ENCODE data around the gene LIPG. TPM values are rescaled to one million over a fixed set of nuclear protein-coding genes. Genes with fewer than 3 reads are reported as not detected.

The LIPG gene
- 4.9 and 10.8 TPM in 2 replicates for total RNA-seq (2016; rRNA removed; fragmentation: Illumina TruSeq; extraction: Trizol)
- total RNA-seq (2016; cell fraction: cytosol; rRNA removed; fragmentation: Illumina TruSeq; extraction: Trizol; ENCODE audit: low read depth), result 0.40 and 0.97 TPM in 2 replicates
- total RNA-seq (2016; cell fraction: insoluble cytoplasmic fraction; rRNA removed; fragmentation: Illumina TruSeq; extraction: Trizol), result 5.5 and 12.1 TPM in 2 replicates
- 2.7 and 2.9 TPM in 2 replicates for total RNA-seq (2016; cell fraction: membrane; rRNA removed; fragmentation: Illumina TruSeq; extraction: Trizol)
- total RNA-seq (2016; cell fraction: nucleus; rRNA removed; fragmentation: Illumina TruSeq; extraction: Trizol), result 12.8 and 17.5 TPM in 2 replicates
- 0.96 and 4.6 TPM in 2 replicates for polyA plus RNA-seq (2011; rRNA removed)
- polyA plus RNA-seq (2011; cell fraction: cytosol; rRNA removed), result 1.0 and 4.5 TPM in 2 replicates
- polyA plus RNA-seq (2011; cell fraction: nucleus; rRNA removed), result 1.4 and 5.0 TPM in 2 replicates
- 3.4 and 3.7 TPM in 2 replicates for polyA plus RNA-seq (2012)
- 0.68 and 0.74 TPM in 2 replicates for polyA plus RNA-seq (2016; cell fraction: cytosol; fragmentation: Illumina TruSeq; extraction: Trizol; ENCODE audit: low read depth)
- polyA plus RNA-seq (2016; cell fraction: insoluble cytoplasmic fraction; fragmentation: Illumina TruSeq; extraction: Trizol; ENCODE audit: low read depth), result 3.4 and 3.6 TPM in 2 replicates
- polyA plus RNA-seq (2016; cell fraction: membrane; fragmentation: Illumina TruSeq; extraction: Trizol; ENCODE audit: low read depth), result 0.89 and 1.1 TPM in 2 replicates
- polyA plus RNA-seq (2016; cell fraction: nucleus; fragmentation: Illumina TruSeq; extraction: Trizol; ENCODE audit: insufficient read depth, low read depth), result 14.7 and 16.1 TPM in 2 replicates
- polyA minus RNA-seq (2011; rRNA and poly(A)+ RNA removed; ENCODE audit: low replicate concordance), result 0.16 and 1.9 TPM in 2 replicates
- 2.0 and 4.5 TPM in 2 replicates for polyA minus RNA-seq (2011; cell fraction: cytosol; rRNA and poly(A)+ RNA removed)
- polyA minus RNA-seq (2011; cell fraction: nucleus; rRNA and poly(A)+ RNA removed), result 0.77 and 4.4 TPM in 2 replicates
- percentile 40 among the genes with signal in this experiment for Bru-seq, nascent RNA
- percentile 47 among the genes with signal in this experiment for BruChase-seq, experiment 1, labeled RNA remaining after a 6-hour chase
- percentile 50 among the genes with signal in this experiment for BruChase-seq, experiment 2, labeled RNA remaining after a 2-hour chase
- long read RNA-seq, experiment 1, partial matches to known transcripts, result 0 of 2 reads
- long read RNA-seq, experiment 1, other reads (novel, unspliced or antisense), result 0 of 2 reads
- long read RNA-seq, experiment 2, full-length matches to known transcripts, result 4 of 5 reads
- long read RNA-seq, experiment 2, partial matches to known transcripts, result 0 of 5 reads
- long read RNA-seq, experiment 2, other reads (novel, unspliced or antisense), result 1 of 5 reads

DNA sequence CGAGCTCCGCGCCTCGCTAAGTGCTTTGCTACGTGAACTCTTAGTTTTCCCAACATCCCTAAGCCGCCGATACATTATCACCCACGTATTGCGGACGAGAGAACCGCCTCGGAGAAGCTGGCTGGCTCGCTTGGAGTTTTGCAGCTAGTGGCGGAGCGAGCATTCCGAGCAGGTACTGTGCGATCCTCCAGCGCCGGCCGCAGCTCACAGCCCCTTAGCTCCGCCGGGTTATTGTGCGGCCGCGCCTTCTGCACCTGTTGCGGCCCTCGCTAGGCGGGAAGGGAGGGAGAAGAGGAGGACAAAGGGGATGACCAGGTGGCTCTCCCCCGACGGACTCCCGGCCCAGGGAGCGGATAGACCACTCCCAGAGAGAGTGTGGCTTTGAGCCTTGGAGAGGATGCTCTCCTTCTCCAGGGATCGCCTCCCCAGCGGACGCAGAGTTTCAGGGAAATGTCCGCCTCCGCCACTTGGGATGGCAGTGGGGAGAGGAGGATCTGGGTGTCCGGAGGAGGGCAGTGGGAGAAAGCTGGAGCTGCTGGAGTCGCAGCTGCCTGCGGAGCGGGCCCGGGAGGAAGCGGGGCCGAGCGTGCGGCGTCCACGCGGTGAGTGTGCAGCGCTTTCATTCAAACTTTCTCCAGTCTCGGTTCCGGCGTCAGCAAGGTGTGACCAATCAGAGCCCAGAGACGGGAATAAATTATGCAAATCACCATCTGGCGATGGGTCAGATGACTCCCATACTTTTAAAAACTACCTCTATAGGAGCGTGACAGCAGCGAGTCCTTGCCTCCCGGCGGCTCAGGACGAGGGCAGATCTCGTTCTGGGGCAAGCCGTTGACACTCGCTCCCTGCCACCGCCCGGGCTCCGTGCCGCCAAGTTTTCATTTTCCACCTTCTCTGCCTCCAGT, at the start of gene LIPG:
Gene LIPG (plus strand): TSS at position 769 of the 905 bp plus-strand sequence. CDS start 252 bp downstream, outside the sequence.
- peak within 1 kb of the TSS; percentile 40; the same call in 1 of the 2 replicates for H3K9ac ChIP-seq (ENCODE audit: insufficient read depth, low read depth, low read length)
- TF ChIP-seq, protein P1, sequence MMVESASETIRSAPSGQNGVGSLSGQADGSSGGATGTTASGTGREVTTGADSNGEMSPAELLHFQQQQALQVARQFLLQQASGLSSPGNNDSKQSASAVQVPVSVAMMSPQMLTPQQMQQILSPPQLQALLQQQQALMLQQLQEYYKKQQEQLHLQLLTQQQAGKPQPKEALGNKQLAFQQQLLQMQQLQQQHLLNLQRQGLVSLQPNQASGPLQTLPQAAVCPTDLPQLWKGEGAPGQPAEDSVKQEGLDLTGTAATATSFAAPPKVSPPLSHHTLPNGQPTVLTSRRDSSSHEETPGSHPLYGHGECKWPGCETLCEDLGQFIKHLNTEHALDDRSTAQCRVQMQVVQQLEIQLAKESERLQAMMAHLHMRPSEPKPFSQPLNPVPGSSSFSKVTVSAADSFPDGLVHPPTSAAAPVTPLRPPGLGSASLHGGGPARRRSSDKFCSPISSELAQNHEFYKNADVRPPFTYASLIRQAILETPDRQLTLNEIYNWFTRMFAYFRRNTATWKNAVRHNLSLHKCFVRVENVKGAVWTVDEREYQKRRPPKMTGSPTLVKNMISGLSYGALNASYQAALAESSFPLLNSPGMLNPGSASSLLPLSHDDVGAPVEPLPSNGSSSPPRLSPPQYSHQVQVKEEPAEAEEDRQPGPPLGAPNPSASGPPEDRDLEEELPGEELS (CRISPR knock-in tag; IDR thresholded peaks at IDR 0.05), result no peak
- TF ChIP-seq ASH2L (IDR thresholded peaks at IDR 0.05; ENCODE audit: insufficient read length, low read depth, low read length) (no peak), ZNF749 (CRISPR knock-in tag; IDR thresholded peaks at IDR 0.05; ENCODE audit: borderline replicate concordance) (no peak), GABPB1 (CRISPR knock-in tag; IDR thresholded peaks at IDR 0.05) (peak; percentile 55; the same call in 1 of the 2 replicates), ZNF230 (CRISPR knock-in tag; IDR thresholded peaks at IDR 0.05) (peak; percentile 71; the same call in 1 of the 2 replicates), ZNF672 (CRISPR knock-in tag; IDR thresholded peaks at IDR 0.05) (no peak)
- TF ChIP-seq, protein P2, sequence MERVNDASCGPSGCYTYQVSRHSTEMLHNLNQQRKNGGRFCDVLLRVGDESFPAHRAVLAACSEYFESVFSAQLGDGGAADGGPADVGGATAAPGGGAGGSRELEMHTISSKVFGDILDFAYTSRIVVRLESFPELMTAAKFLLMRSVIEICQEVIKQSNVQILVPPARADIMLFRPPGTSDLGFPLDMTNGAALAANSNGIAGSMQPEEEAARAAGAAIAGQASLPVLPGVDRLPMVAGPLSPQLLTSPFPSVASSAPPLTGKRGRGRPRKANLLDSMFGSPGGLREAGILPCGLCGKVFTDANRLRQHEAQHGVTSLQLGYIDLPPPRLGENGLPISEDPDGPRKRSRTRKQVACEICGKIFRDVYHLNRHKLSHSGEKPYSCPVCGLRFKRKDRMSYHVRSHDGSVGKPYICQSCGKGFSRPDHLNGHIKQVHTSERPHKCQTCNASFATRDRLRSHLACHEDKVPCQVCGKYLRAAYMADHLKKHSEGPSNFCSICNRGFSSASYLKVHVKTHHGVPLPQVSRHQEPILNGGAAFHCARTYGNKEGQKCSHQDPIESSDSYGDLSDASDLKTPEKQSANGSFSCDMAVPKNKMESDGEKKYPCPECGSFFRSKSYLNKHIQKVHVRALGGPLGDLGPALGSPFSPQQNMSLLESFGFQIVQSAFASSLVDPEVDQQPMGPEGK (CRISPR knock-in tag; IDR thresholded peaks at IDR 0.05), result 0 out of 2 replicates have a peak, but pooled peaks have one; percentile 2
- TF ChIP-seq, protein P3, sequence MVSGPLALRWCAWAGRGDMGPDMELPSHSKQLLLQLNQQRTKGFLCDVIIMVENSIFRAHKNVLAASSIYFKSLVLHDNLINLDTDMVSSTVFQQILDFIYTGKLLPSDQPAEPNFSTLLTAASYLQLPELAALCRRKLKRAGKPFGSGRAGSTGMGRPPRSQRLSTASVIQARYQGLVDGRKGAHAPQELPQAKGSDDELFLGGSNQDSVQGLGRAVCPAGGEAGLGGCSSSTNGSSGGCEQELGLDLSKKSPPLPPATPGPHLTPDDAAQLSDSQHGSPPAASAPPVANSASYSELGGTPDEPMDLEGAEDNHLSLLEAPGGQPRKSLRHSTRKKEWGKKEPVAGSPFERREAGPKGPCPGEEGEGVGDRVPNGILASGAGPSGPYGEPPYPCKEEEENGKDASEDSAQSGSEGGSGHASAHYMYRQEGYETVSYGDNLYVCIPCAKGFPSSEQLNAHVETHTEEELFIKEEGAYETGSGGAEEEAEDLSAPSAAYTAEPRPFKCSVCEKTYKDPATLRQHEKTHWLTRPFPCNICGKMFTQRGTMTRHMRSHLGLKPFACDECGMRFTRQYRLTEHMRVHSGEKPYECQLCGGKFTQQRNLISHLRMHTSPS (CRISPR knock-in tag; IDR thresholded peaks at IDR 0.05; ENCODE audit: low read depth), result no peak
- TF ChIP-seq, protein P4, sequence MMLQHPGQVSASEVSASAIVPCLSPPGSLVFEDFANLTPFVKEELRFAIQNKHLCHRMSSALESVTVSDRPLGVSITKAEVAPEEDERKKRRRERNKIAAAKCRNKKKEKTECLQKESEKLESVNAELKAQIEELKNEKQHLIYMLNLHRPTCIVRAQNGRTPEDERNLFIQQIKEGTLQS (CRISPR knock-in tag; IDR thresholded peaks at IDR 0.05), result no peak

More for the DNA sequence above, at the start of gene LIPG:
- H3K9me3 ChIP-seq (ENCODE audit: low read length), result no peaks in the 10 kb centered on the region
- in situ Hi-C loops (cut with HindIII; ENCODE audit: extremely low pct_ligation_motif_present, low pct_unique_long_range_greater_than_20kb) (loop anchor here (5.0 to 10.0 kb wide), 2 partner anchors 163 to 296 kb away; no protein-coding TSS in a partner anchor), intact Hi-C loops (cut with micrococcal nuclease; ENCODE audit: unreplicated experiment) (loop anchor here (2.0 kb wide), 1 partner anchor 169 kb away; no protein-coding TSS in a partner anchor)
- ChIA-PET POLR2A (no interaction called here), CTCF (ENCODE audit: low intra/inter-chr PET ratio, low total read pairs) (no interaction called here)
- WGBS (ENCODE audit: low lambda C conversion rate), result 2% methylated on average over 27 of the region's 67 CpGs
- peaks cover 45% of the 10 kb centered on the region for H3K4me1 ChIP-seq (ENCODE audit: insufficient read depth, low read length)
- no peaks in the 10 kb centered on the region for H4K20me1 ChIP-seq (ENCODE audit: insufficient read depth, low read length)
- H3K4me3 ChIP-seq (replicated peaks in 1 of 3; ENCODE audit: insufficient read depth in 1 of 3, low read depth in 2 of 3, low read length in 3 of 3), result peak within 1 kb of the TSS; percentile 28 to 67 (median 46)
- peak; percentile 88 for ATAC-seq
- TSS peak; percentile 44 for BruUV-seq (replicated peaks)
- H3K79me2 ChIP-seq (ENCODE audit: insufficient read depth, low read length), result no peaks in the 10 kb centered on the region
- peak within 1 kb of the TSS; percentile 73 for H3K4me2 ChIP-seq (ENCODE audit: low read depth, low read length)
- DNase-seq (ENCODE audit: low spot score), result peak; percentile 34
- H3K36me3 ChIP-seq (replicated peaks in 1 of 2; ENCODE audit: control insufficient read depth in 1 of 2, insufficient read depth in 2 of 2, low read length in 2 of 2), result no peaks in the 10 kb centered on the region
- peaks cover 16 to 37% of the 10 kb centered on the region in 2 experiments for H3K27me3 ChIP-seq (ENCODE audit: control insufficient read depth in 1 of 2, insufficient read depth in 2 of 2, low read length in 2 of 2)
- no peak within 1 kb of the TSS for H3K27ac ChIP-seq (ENCODE audit: extremely low read length, insufficient read depth, low read length)
- no peak for FAIRE-seq
- H2AFZ ChIP-seq (ENCODE audit: low read length), result no peak within 1 kb of the TSS
